ENCODE results near the gene MPEG1. TPM values are rescaled to one million over a fixed set of nuclear protein-coding genes. Genes with fewer than 3 reads are reported as not detected.

MPEG1 gene, protein sequence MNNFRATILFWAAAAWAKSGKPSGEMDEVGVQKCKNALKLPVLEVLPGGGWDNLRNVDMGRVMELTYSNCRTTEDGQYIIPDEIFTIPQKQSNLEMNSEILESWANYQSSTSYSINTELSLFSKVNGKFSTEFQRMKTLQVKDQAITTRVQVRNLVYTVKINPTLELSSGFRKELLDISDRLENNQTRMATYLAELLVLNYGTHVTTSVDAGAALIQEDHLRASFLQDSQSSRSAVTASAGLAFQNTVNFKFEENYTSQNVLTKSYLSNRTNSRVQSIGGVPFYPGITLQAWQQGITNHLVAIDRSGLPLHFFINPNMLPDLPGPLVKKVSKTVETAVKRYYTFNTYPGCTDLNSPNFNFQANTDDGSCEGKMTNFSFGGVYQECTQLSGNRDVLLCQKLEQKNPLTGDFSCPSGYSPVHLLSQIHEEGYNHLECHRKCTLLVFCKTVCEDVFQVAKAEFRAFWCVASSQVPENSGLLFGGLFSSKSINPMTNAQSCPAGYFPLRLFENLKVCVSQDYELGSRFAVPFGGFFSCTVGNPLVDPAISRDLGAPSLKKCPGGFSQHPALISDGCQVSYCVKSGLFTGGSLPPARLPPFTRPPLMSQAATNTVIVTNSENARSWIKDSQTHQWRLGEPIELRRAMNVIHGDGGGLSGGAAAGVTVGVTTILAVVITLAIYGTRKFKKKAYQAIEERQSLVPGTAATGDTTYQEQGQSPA
- under 0.01 TPM in 1 of 2 replicates, not detected in the other for total RNA-seq

DNA sequence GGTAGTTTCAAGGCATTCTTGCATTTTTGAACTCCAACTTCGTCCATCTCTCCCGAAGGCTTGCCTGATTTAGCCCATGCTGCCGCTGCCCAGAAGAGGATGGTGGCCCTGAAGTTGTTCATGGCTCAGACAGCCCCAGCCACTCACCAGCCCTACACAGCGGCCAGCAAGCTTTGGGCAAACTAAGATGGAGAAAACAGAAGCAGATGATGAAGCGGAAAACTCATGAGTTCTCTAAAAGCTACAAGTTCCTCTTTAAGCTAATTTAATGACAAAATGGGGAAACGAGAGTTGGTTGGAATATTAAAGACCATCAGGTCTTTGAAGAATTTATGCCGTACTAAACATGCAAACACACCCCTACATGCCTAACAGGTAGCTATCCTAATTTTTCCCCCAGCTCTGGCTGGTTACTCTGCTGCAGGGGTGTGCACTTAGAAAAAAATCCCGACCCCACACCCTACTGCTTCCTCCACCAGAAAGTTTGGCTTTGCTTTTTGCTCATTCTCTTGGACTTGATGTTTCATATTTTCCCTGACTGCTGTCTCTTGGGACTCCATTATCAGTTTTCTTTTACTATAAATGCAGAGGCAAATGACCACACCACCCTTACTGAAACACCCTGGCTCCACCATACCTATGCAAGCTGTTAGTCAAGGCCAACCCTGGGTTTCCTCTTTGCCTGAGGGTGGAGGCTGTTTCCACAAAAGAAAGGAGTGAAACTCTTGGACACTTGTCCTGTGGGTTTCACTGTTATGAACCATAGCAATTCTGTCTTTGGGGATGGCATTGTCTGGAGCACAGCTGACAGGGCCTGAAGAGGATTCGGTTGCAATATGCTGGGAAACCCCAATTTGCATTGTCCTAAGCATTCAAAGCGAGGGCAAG is at the start of gene MPEG1:
MPEG1 (minus strand) TSS at position 184 of the 888 bp plus-strand sequence; CDS start at position 122, 62 bp downstream.

DNA sequence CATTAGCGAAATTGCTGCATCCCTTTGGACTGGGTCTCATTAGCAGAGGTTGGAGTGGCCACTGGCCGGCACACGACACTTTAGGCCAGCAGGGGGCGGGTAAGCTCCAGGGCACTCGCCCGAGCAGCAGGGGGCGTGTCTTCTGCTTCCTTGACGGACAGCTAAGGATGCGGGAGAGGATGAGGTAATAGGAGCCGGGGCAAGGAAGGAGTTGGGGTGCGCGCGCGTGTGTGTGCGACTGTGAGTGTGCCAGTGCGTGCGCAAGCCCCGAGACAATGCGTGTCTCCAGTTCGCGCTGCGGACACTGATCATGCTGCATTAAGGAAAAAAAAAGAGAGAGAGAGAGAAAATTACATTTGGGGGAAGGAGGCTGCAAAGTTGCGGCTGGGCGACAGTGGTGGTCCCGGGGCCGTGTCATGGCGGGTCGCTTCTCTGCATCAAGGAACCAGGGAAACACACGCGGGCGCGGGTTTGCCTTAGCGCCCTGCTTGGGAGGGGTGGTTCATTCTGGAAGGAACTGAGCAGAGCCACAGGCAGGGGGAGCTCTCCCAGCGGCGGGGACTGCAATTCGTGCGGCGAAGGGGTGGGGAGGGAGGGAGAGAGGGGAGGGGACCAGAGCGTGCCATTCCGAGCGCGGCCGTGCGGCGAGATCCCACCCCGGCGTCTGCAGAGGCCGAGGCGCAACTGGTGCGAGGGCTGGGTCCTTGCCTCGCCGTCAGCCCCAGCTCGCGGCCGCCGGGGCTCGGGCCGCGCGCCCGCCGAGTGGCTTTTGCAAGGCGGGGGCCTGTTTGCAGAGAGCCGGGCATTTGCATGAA is 41.0 kb downstream of the MPEG1 start, which contains the start of gene DTX4:
DTX4 (plus strand) TSS at position 625 of the 815 bp plus-strand sequence. CDS start 464 bp downstream, outside the sequence.

Other genes starting within 250 kb of the MPEG1 start
- not detected in 2 replicates for gene GLYATL1B, start 126.6 kb downstream of the MPEG1 start, total RNA-seq
- gene FAM111B, start 105.7 kb downstream of the MPEG1 start, total RNA-seq = 6.4 and 20.6 TPM in 2 replicates
- gene FAM111A, start 70.1 kb downstream of the MPEG1 start, total RNA-seq = 52.8 and 62.5 TPM in 2 replicates
- gene DTX4, start 40.8 kb downstream of the MPEG1 start, total RNA-seq = 4.8 and 5.0 TPM in 2 replicates
- gene OR5AN1, start 146.0 kb upstream of the MPEG1 start, total RNA-seq = not detected in 2 replicates
- not detected in 2 replicates for gene OR5A2, start 213.5 kb upstream of the MPEG1 start, total RNA-seq
- gene OR5A1, start 223.5 kb upstream of the MPEG1 start, total RNA-seq = not detected in 2 replicates
- gene OR4D6, start 244.0 kb upstream of the MPEG1 start, total RNA-seq = not detected in 2 replicates

Data from aortic smooth muscle cell (primary cell).